HepG2 (cell line): ENCODE data around the gene KIF3C. TPM values are rescaled to one million over a fixed set of nuclear protein-coding genes. Genes with fewer than 3 reads are reported as not detected.
A peak's percentile ranks its signal among the peaks of the same experiment; 100 is the strongest.

ENCODE experiments used
- ATAD3A ChIP-seq: sonication (generic); formaldehyde crosslinking; IDR thresholded peaks from 2 replicates; pipeline ENCODE4 v1.4.0; 2020; ENCODE audit warnings: missing genetic modification reagents
- CEBPZ ChIP-seq: IDR thresholded peaks from 2 replicates; pipeline ENCODE4 v1.6.1; 2012; ENCODE audit warnings: low read length, improper control_type of control experiment
- DR1 ChIP-seq: sonication (generic); formaldehyde crosslinking; IDR thresholded peaks from 2 replicates; pipeline ENCODE4 v1.8.0; 2021; ENCODE audit warnings: mild to moderate bottlenecking, missing genetic modification reagents, inconsistent platforms
- ELF1 ChIP-seq: sonication (generic); formaldehyde crosslinking; IDR thresholded peaks from 2 replicates; pipeline ENCODE4 v1.4.0; 2020; ENCODE audit warnings: missing genetic modification reagents
- EZH2 ChIP-seq: conservative IDR thresholded peaks from 2 replicates; pipeline ENCODE4 v1.6.1; 2012; ENCODE audit warnings: mild to moderate bottlenecking, low read depth, low read length, moderate library complexity
- GATAD1 ChIP-seq: IDR thresholded peaks from 2 replicates; pipeline ENCODE4 v1.6.1; 2016; ENCODE audit warnings: missing genetic modification reagents, missing compliant biosample characterization
- GPN1 ChIP-seq: sonication (generic); formaldehyde crosslinking; IDR thresholded peaks from 2 replicates; pipeline ENCODE4 v1.5.1; 2020; ENCODE audit warnings: missing genetic modification reagents, borderline replicate concordance
- HIVEP1 ChIP-seq: sonication (generic); formaldehyde crosslinking; IDR thresholded peaks from 2 replicates; pipeline ENCODE4 v1.4.0; 2020; ENCODE audit warnings: mild to moderate bottlenecking, missing genetic modification reagents
- HOXA9 ChIP-seq: sonication (generic); formaldehyde crosslinking; IDR thresholded peaks from 2 replicates; pipeline ENCODE4 v1.8.1; 2022; ENCODE audit warnings: missing genetic modification reagents, mild to moderate bottlenecking, moderate library complexity, borderline replicate concordance
- MBD4 ChIP-seq: IDR thresholded peaks from 2 replicates; pipeline ENCODE4 v1.6.1; 2012; ENCODE audit warnings: low read length, inconsistent platforms, borderline replicate concordance
- MTERF4 ChIP-seq: sonication (generic); formaldehyde crosslinking; IDR thresholded peaks from 2 replicates; pipeline ENCODE4 v1.8.0; 2023; ENCODE audit warnings: mild to moderate bottlenecking, missing genetic modification reagents
- NCOR1 ChIP-seq: fragments of 200-600 bp; sonication (generic); IDR thresholded peaks from 2 replicates; pipeline ENCODE4 v1.7.0; 2017; ENCODE audit warnings: antibody characterized with exemption, low read length, borderline replicate concordance
- NR2F1 ChIP-seq, 2 experiments: fragments of 450-650 bp in 1 of 2; formaldehyde crosslinking in 1 of 2; IDR thresholded peaks; 2 replicates each; pipeline versions ENCODE4 v1.5.0 to v1.6.1; 2016 to 2020; ENCODE audit warnings: mild to moderate bottlenecking in 1 of 2, missing compliant biosample characterization in 1 of 2, missing genetic modification reagents in 1 of 2, moderate library complexity in 1 of 2
- POLR2AphosphoS2 ChIP-seq: IDR thresholded peaks from 2 replicates; pipeline ENCODE4 v1.6.1; 2011; ENCODE audit warnings: low read depth, low read length, improper control_type of control experiment
- SMAD3 ChIP-seq: sonication (generic); formaldehyde crosslinking; IDR thresholded peaks from 2 replicates; pipeline ENCODE4 v1.4.0; 2020; ENCODE audit warnings: missing genetic modification reagents
- TCF7L2 ChIP-seq: IDR thresholded peaks from 2 replicates; pipeline ENCODE4 v1.6.1; 2011; ENCODE audit warnings: mild to moderate bottlenecking, low read depth, low read length, moderate library complexity
- TFAP4 ChIP-seq: sonication (generic); IDR thresholded peaks from 2 replicates; pipeline ENCODE4 v1.6.1; 2016; ENCODE audit warnings: low read depth, borderline replicate concordance
- THYN1 ChIP-seq: sonication (generic); formaldehyde crosslinking; IDR thresholded peaks from 2 replicates; pipeline ENCODE4 v1.8.1; 2023; ENCODE audit warnings: low read depth, mild to moderate bottlenecking, moderate library complexity, missing genetic modification reagents, borderline replicate concordance
- ZBTB3 ChIP-seq: sonication (generic); formaldehyde crosslinking; IDR thresholded peaks from 2 replicates; pipeline ENCODE4 v1.4.0; 2020; ENCODE audit warnings: low read depth, mild to moderate bottlenecking, moderate library complexity, missing genetic modification reagents, borderline replicate concordance
- ZNF431 ChIP-seq: sonication (generic); formaldehyde crosslinking; IDR thresholded peaks from 2 replicates; pipeline ENCODE4 v1.9.0; 2022; ENCODE audit warnings: missing genetic modification reagents, low read depth, mild to moderate bottlenecking, borderline replicate concordance
- ZNF567 ChIP-seq: sonication (generic); formaldehyde crosslinking; IDR thresholded peaks from 2 replicates; pipeline ENCODE4 v1.8.1; 2023; ENCODE audit warnings: mild to moderate bottlenecking, missing genetic modification reagents, borderline replicate concordance
- ZNF7 ChIP-seq: IDR thresholded peaks from 2 replicates; pipeline ENCODE4 v1.6.1; 2016; ENCODE audit warnings: missing biosample characterization, missing genetic modification reagents
- ZNF770 ChIP-seq: sonication (generic); formaldehyde crosslinking; IDR thresholded peaks from 2 replicates; pipeline ENCODE4 v1.5.0; 2020; ENCODE audit warnings: mild to moderate bottlenecking, missing genetic modification reagents
- polyA plus RNA-seq, 8 experiments: library from polyadenylated mRNA; depleted of rRNA in 3 of 8; stranded (reverse) in 7 of 8; unstranded in 1 of 8; fragments of >200 nt; fragmentation: Illumina TruSeq in 4 of 8; extraction: Trizol in 4 of 8; gene quantifications; 2 replicates each; pipeline versions ENCODE4 v1.2.1 to v1.2.3, GENCODE V29; 2011 to 2016; ENCODE audit warnings: low read depth in 4 of 8, missing spikeins in 1 of 8, mixed read lengths in 1 of 8; ENCODE audit not compliant: insufficient read depth in 1 of 8
- total RNA-seq, 5 experiments: library from RNA; depleted of rRNA; stranded (reverse); fragments of >200 nt; fragmentation: Illumina TruSeq; extraction: Trizol; gene quantifications; 2 replicates each; pipeline ENCODE4 v1.2.3, GENCODE V29; 2016; ENCODE audit warnings: low read depth in 1 of 5

Gene KIF3C
- total and polyA plus RNA-seq, 2 of the 13 experiments (the other 11 are each of a cell fraction or from before 2014, with no cell fraction given) = 3.6 to 4.9 TPM

GRCh38 chr2:25954199-25954752 lies 28.0 kb downstream of the KIF3C start (continued):
- no peak for TF ChIP-seq NCOR1
- TF ChIP-seq HOXA9 (CRISPR knock-in tag) = no peak
- no peak for TF ChIP-seq ZNF567 (CRISPR knock-in tag)
- TF ChIP-seq DR1 = no peak
- no peak for TF ChIP-seq POLR2AphosphoS2
- no peak for TF ChIP-seq HIVEP1 (CRISPR knock-in tag)
- TF ChIP-seq GPN1 (CRISPR knock-in tag) = no peak
- TF ChIP-seq ZNF431 = no peak
- peak; percentile 24; the same call in 1 of the 2 replicates for TF ChIP-seq TFAP4
- no peak for TF ChIP-seq TCF7L2
- TF ChIP-seq NR2F1 (CRISPR knock-in tag; IDR thresholded peaks at IDR 0.05) = no peak
- no peak for TF ChIP-seq ZNF770 (CRISPR knock-in tag)
- no peak for TF ChIP-seq THYN1 (CRISPR knock-in tag)
- TF ChIP-seq ATAD3A (CRISPR knock-in tag) = no peak
- no peak for TF ChIP-seq MTERF4 (CRISPR knock-in tag)
- TF ChIP-seq GATAD1 (CRISPR knock-in tag) = no peak
- no peak for TF ChIP-seq MBD4
- TF ChIP-seq ELF1 (CRISPR knock-in tag) = no peak
- TF ChIP-seq CEBPZ = no peak
- no peak for TF ChIP-seq ZNF7 (CRISPR knock-in tag)
- no peak for TF ChIP-seq EZH2
- no peak for TF ChIP-seq ZBTB3
- no peak for TF ChIP-seq SMAD3 (CRISPR knock-in tag)
